CD14-positive monocyte (primary cell): ENCODE data around the gene ERGIC1. TPM values are rescaled to one million over a fixed set of nuclear protein-coding genes. Genes with fewer than 3 reads are reported as not detected.

ENCODE experiments used
- DNase-seq, 3 donors: peaks; one replicate each; pipeline ENCODE4 v3.0.0-alpha.2; 2011 to 2022
- H2AFZ ChIP-seq: 2 replicates; pipeline ENCODE4 v1.6.0; 2012; ENCODE audit warnings: mild to moderate bottlenecking, low read depth, low read length, inconsistent platforms; ENCODE audit not compliant: insufficient read depth, poor library complexity, severe bottlenecking
- H3K27ac ChIP-seq, 2 donors: 1 replicate in 1 of 2; 2 replicates in 1 of 2; pipeline ENCODE4 v1.5.1; 2012 to 2013; ENCODE audit warnings: low read length in 2 of 2, control low read depth in 1 of 2, inconsistent platforms in 1 of 2, low read depth in 1 of 2, mild to moderate bottlenecking in 1 of 2
- H3K27me3 ChIP-seq, 2 donors: one replicate each; pipeline versions ENCODE4 v1.6.0 to v1.6.1; 2011 to 2013; ENCODE audit warnings: low read length in 2 of 2; ENCODE audit not compliant: control insufficient read depth in 2 of 2, insufficient read depth in 2 of 2
- H3K36me3 ChIP-seq, 2 donors: replicated peaks in 1 of 2; 1 replicate in 1 of 2; 2 replicates in 1 of 2; pipeline versions ENCODE4 v1.5.1 to v1.6.1; 2012 to 2013; ENCODE audit warnings: low read length in 2 of 2, control low read depth in 1 of 2, inconsistent platforms in 1 of 2, mild to moderate bottlenecking in 1 of 2; ENCODE audit not compliant: insufficient read depth in 2 of 2, control insufficient read depth in 1 of 2
- H3K4me1 ChIP-seq, 2 donors: 1 replicate in 1 of 2; 2 replicates in 1 of 2; pipeline versions ENCODE4 v1.5.1 to v1.6.1; 2012 to 2013; ENCODE audit warnings: low read length in 2 of 2, control low read depth in 1 of 2, inconsistent platforms in 1 of 2, mild to moderate bottlenecking in 1 of 2, moderate library complexity in 1 of 2; ENCODE audit not compliant: insufficient read depth in 2 of 2, control insufficient read depth in 1 of 2
- H3K4me2 ChIP-seq: replicated peaks from 2 replicates; pipeline ENCODE3; 2012; ENCODE audit warnings: low read length, moderate library complexity, mild to moderate bottlenecking; ENCODE audit not compliant: poor library complexity, severe bottlenecking; ENCODE audit errors: extremely low read depth
- H3K4me3 ChIP-seq, 3 experiments: fragments of 200-600 bp in 1 of 3; sonication (generic) in 1 of 3; replicated peaks in 1 of 3; 1 replicate in 2 of 3; 2 replicates in 1 of 3; pipeline ENCODE4 v1.5.1; 2011 to 2013; ENCODE audit warnings: low read length in 3 of 3, mild to moderate bottlenecking in 3 of 3, control low read depth in 2 of 3, low read depth in 2 of 3, inconsistent platforms in 1 of 3, moderate library complexity in 1 of 3
- H3K79me2 ChIP-seq: 2 replicates; pipeline ENCODE4 v1.6.0; 2012; ENCODE audit warnings: mild to moderate bottlenecking, control low read depth, inconsistent platforms, low read length, moderate library complexity; ENCODE audit not compliant: insufficient read depth
- H3K9ac ChIP-seq: 2 replicates; pipeline ENCODE4 v1.6.0; 2017; ENCODE audit warnings: low read length, mild to moderate bottlenecking; ENCODE audit not compliant: insufficient read depth, poor library complexity, severe bottlenecking
- H3K9me3 ChIP-seq, 2 donors: replicated peaks in 1 of 2; 1 replicate in 1 of 2; 2 replicates in 1 of 2; pipeline versions ENCODE4 v1.5.1 to v1.6.1; 2012 to 2013; ENCODE audit warnings: low read length in 2 of 2, control low read depth in 1 of 2; ENCODE audit not compliant: control insufficient read depth in 1 of 2, insufficient read depth in 1 of 2
- H4K20me1 ChIP-seq: 2 replicates; pipeline ENCODE4 v1.6.0; 2012; ENCODE audit warnings: mild to moderate bottlenecking, low read length, control low read depth, moderate library complexity; ENCODE audit not compliant: insufficient read depth
- H3K27ac Mint-ChIP-seq, 7 donors: one replicate each; pipeline ENCODE4 v1.8.0; 2020; ENCODE audit warnings: mild to moderate bottlenecking in 7 of 7, mixed read lengths in 7 of 7, moderate library complexity in 6 of 7, inconsistent platforms in 2 of 7
- H3K27me3 Mint-ChIP-seq, 3 donors: one replicate each; pipeline ENCODE4 v1.8.0; 2021 to 2022; ENCODE audit warnings: low read depth in 3 of 3, mild to moderate bottlenecking in 3 of 3, mixed read lengths in 3 of 3, moderate library complexity in 3 of 3, inconsistent platforms in 1 of 3
- H3K36me3 Mint-ChIP-seq, 2 donors: one replicate each; pipeline ENCODE4 v1.8.0; 2020; ENCODE audit warnings: mixed read lengths in 2 of 2, inconsistent platforms in 1 of 2, mild to moderate bottlenecking in 1 of 2
- H3K4me1 Mint-ChIP-seq: one replicate; pipeline ENCODE4 v1.8.0; 2020; ENCODE audit warnings: mild to moderate bottlenecking, mixed read lengths
- H3K4me3 Mint-ChIP-seq, 2 donors: one replicate each; pipeline ENCODE4 v1.8.0; 2020; ENCODE audit warnings: mild to moderate bottlenecking in 2 of 2, mixed read lengths in 2 of 2, moderate library complexity in 1 of 2
- H3K9me3 Mint-ChIP-seq, 7 donors: one replicate each; pipeline ENCODE4 v1.8.0; 2020 to 2022; ENCODE audit warnings: mixed read lengths in 7 of 7, mild to moderate bottlenecking in 6 of 7, moderate library complexity in 6 of 7, inconsistent platforms in 2 of 7
- WGBS: methylation state at CpG from one replicate; pipeline ENCODE4 v1.1.5; 2013; ENCODE audit warnings: missing lambda C conversion rate; ENCODE audit not compliant: insufficient coverage; 5-methylcytosine and 5-hydroxymethylcytosine counted together
- intact Hi-C, 2 donors: fragments of 100-400 bp; cut with micrococcal nuclease; formaldehyde crosslinking; loops; one replicate each; pipeline versions ENCODE4 v1.15.0 to v1.15.1; 2023
- polyA plus RNA-seq, 3 donors: library from polyadenylated mRNA; depleted of rRNA in 1 of 3; unstranded in 2 of 3; stranded (reverse) in 1 of 3; fragments of 300-500 nt in 2 of 3; fragments of >200 nt in 1 of 3; fragmentation: Illumina TruSeq in 2 of 3; gene quantifications; 1 replicate in 2 of 3; 2 replicates in 1 of 3; pipeline ENCODE4 v1.2.3, GENCODE V29; 2012 to 2021
- TF ChIP-seq, protein P1 (sequence below): fragments of 200-600 bp; IDR thresholded peaks from one replicate; pipeline ENCODE4 v1.8.0; 2022; ENCODE audit warnings: antibody characterized with exemption, mild to moderate bottlenecking

Gene ERGIC1
- polyA plus RNA-seq, 3 donors = 28.3 to 76.2 (median 34.1) TPM

DNA sequence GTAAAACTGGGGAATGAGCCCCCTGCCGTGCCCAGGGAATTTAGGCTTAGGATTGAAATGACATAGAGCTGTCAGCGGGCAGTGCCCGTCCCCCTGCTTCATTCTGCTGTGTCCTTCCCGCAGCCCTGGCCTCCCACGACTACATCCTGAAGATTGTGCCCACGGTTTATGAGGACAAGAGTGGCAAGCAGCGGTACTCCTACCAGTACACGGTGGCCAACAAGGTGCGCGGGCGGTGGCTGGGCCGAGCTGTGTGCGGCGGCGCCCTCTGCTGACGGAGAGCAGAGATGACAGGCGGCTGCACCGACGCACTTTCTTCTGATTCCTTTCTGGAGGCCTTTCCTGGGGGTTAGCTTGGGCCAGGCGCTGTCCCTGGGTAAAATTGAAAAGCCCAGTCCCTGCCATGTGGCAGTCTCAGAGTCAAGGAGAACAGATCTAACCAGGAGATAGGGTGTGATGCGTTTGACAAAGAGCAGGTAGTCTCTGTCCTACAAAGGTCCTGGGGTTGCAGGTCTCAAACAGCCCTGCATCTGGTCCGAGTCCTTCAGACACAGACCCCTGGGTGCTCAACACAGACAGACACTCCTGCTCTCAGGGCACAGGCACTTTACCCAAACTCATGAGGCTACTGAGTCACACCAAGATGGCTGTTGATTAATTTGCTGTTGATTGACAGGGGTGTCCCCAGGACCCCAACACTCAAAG, 98.4 kb downstream of the ERGIC1 start:
- TF ChIP-seq, protein P1, sequence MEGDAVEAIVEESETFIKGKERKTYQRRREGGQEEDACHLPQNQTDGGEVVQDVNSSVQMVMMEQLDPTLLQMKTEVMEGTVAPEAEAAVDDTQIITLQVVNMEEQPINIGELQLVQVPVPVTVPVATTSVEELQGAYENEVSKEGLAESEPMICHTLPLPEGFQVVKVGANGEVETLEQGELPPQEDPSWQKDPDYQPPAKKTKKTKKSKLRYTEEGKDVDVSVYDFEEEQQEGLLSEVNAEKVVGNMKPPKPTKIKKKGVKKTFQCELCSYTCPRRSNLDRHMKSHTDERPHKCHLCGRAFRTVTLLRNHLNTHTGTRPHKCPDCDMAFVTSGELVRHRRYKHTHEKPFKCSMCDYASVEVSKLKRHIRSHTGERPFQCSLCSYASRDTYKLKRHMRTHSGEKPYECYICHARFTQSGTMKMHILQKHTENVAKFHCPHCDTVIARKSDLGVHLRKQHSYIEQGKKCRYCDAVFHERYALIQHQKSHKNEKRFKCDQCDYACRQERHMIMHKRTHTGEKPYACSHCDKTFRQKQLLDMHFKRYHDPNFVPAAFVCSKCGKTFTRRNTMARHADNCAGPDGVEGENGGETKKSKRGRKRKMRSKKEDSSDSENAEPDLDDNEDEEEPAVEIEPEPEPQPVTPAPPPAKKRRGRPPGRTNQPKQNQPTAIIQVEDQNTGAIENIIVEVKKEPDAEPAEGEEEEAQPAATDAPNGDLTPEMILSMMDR = peak; percentile 97
- Histone ChIP-seq H3K27ac (no peak overlapping the region), H3K4me2 (no peak overlapping the region), H3K9ac (no peak overlapping the region), H3K36me3 (peaks cover 18 to 45% of the 10 kb centered on the region in 2 donors), H3K79me2 (no peaks in the 10 kb centered on the region), H3K4me1 (no peaks in the 10 kb centered on the region), H3K9me3 (no peaks in the 10 kb centered on the region), H2AFZ (no peak overlapping the region), H4K20me1 (no peaks in the 10 kb centered on the region), H3K27me3 (no peaks in the 10 kb centered on the region), H3K4me3 (no peak overlapping the region)
- H3K4me1 Mint-ChIP-seq = peaks cover 13% of the 10 kb centered on the region
- DNase-seq = peak; percentile 61 to 73 (median 66)
- peak overlapping the region in 4 of 7 donors; percentile 15 to 82 (median 54) for H3K27ac Mint-ChIP-seq
- no peak overlapping the region for H3K4me3 Mint-ChIP-seq
- H3K36me3 Mint-ChIP-seq = peaks cover 53 to 57% of the 10 kb centered on the region in 2 donors
- H3K9me3 Mint-ChIP-seq = no peaks in the 10 kb centered on the region
- H3K27me3 Mint-ChIP-seq = peaks cover 0 to 2% (median 1%) of the 10 kb centered on the region in 3 donors
- 27% methylated on average over 21 of the region's 22 CpGs for WGBS
- intact Hi-C loops = loop anchor here (1.0 to 5.0 kb wide), 4 partner anchors 45 to 218 kb away; partner anchors contain the start of gene DUSP1 (in 2 of the 2)

DNA sequence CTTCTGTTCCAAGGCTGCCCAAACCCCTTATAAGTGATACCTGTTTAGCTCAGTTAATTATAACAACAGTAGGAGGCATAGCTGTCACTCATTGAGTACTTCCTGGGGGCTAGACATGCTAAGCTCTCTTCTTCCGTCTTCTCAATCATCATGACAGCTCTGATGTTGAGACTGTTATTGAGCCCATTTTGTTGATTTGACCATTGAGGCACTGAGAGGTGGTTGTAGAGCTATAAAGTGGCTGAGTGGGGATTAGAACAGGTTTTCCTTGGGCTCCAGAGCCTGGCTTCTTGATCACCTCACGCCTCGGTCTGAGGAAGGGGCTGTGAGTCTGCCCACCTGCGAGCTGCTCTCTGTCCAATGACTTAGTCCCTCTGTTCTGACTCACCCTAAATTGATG, 99.2 kb downstream of the ERGIC1 start:
- H3K4me1 ChIP-seq = no peaks in the 10 kb centered on the region
- H3K4me1 Mint-ChIP-seq = peaks cover 13% of the 10 kb centered on the region
- no peak overlapping the region for H3K4me3 Mint-ChIP-seq
- H3K79me2 ChIP-seq = no peaks in the 10 kb centered on the region
- peaks cover 0 to 1% (median 0%) of the 10 kb centered on the region in 7 donors for H3K9me3 Mint-ChIP-seq
- TF ChIP-seq, protein P1 = no peak
- no peaks in the 10 kb centered on the region for H4K20me1 ChIP-seq
- no peak overlapping the region for H2AFZ ChIP-seq
- intact Hi-C loops = loop anchor here (2.0 to 5.0 kb wide), 3 partner anchors 46 to 216 kb away; partner anchors contain the start of gene DUSP1 (in 2 of the 2)
- peaks cover 53 to 62% of the 10 kb centered on the region in 2 donors for H3K36me3 Mint-ChIP-seq
- H3K4me3 ChIP-seq = no peak overlapping the region
- H3K9ac ChIP-seq = no peak overlapping the region
- 93% methylated on average over 4 of the region's 4 CpGs for WGBS
- no peak overlapping the region for H3K4me2 ChIP-seq
- no peaks in the 10 kb centered on the region for H3K27me3 ChIP-seq
- H3K27ac ChIP-seq = no peak overlapping the region
- no peaks in the 10 kb centered on the region for H3K9me3 ChIP-seq
- no peak for DNase-seq
- H3K27ac Mint-ChIP-seq = no peak overlapping the region
- peaks cover 0 to 2% (median 1%) of the 10 kb centered on the region in 3 donors for H3K27me3 Mint-ChIP-seq
- peaks cover 18 to 39% of the 10 kb centered on the region in 2 donors for H3K36me3 ChIP-seq
